ENCODE data around the gene OR2V1.
"Not testable (repeated sequence)": the region's sequence is repeated elsewhere in the genome, so short reads cannot be mapped to it uniquely, and the experiment has no call there.

OR2V1 gene

GRCh38 chr5:181159286-181160151, 28.6 kb upstream of the OR2V1 start:
- peak; percentile 79 for DNase-seq

- DNase-seq: no peak
Measured at GRCh38 chr5:181158869-181159268, 27.9 kb upstream of the OR2V1 start.

- DNase-seq: no peak
Measured at GRCh38 chr5:181156758-181157157, 25.8 kb upstream of the OR2V1 start.

- DNase-seq: no peak
Measured at GRCh38 chr5:181153814-181154213, 22.8 kb upstream of the OR2V1 start.

- no peak for DNase-seq
Measured at GRCh38 chr5:181152406-181152805, 21.4 kb upstream of the OR2V1 start.

GRCh38 chr5:181151146-181151545, 20.2 kb upstream of the OR2V1 start:
- no peak for DNase-seq

- DNase-seq: no peak
Measured at GRCh38 chr5:181149806-181150733, 19.1 kb upstream of the OR2V1 start.

GRCh38 chr5:181149355-181149754, 18.4 kb upstream of the OR2V1 start:
- no peak for DNase-seq

- DNase-seq: not testable (repeated sequence)
Measured at GRCh38 chr5:181146927-181147636, 16.1 kb upstream of the OR2V1 start, which contains the start of gene OR2V2. Gene OR2V2, plus strand, starts transcription at chr5:181147586. Its CDS starts 7,357 bp downstream, at chr5:181154943.

- no peak for DNase-seq
Measured at GRCh38 chr5:181145133-181145532, 14.2 kb upstream of the OR2V1 start.

- no peak for DNase-seq
Measured at GRCh38 chr5:181142054-181142453, 11.1 kb upstream of the OR2V1 start.

GRCh38 chr5:181140766-181141165, 9.8 kb upstream of the OR2V1 start:
- DNase-seq: no peak

GRCh38 chr5:181138258-181138657, 7.3 kb upstream of the OR2V1 start:
- DNase-seq: no peak

- DNase-seq: no peak
Measured at GRCh38 chr5:181136361-181136955, 5.5 kb upstream of the OR2V1 start.

- no peak for DNase-seq
Measured at GRCh38 chr5:181134259-181134658, 3.3 kb upstream of the OR2V1 start.

- DNase-seq: no peak
Measured at GRCh38 chr5:181133610-181134231, 2.8 kb upstream of the OR2V1 start.

GRCh38 chr5:181133083-181133482, 2.1 kb upstream of the OR2V1 start:
- DNase-seq: no peak

- no peak for DNase-seq
Measured at GRCh38 chr5:181131514-181131913, 545 bp upstream of the OR2V1 start.

- not testable (repeated sequence) for DNase-seq
Measured at GRCh38 chr5:181130081-181130480, 888 bp downstream of the OR2V1 start.

- DNase-seq: no peak
Measured at GRCh38 chr5:181129601-181130000, 1.4 kb downstream of the OR2V1 start.

- no peak for DNase-seq
Measured at GRCh38 chr5:181127907-181128626, 2.9 kb downstream of the OR2V1 start.

Data from T1000 (cell line).